Fibroblast of upper back skin (primary cell): ENCODE results near the gene MT2A.
"Not testable (repeated sequence)": the region's sequence is repeated elsewhere in the genome, so short reads cannot be mapped to it uniquely, and the experiment has no call there.

Experiments used
- DNase-seq: peaks from one replicate; pipeline ENCODE4 v3.0.0-alpha.2; 2013

MT2A gene

DNA sequence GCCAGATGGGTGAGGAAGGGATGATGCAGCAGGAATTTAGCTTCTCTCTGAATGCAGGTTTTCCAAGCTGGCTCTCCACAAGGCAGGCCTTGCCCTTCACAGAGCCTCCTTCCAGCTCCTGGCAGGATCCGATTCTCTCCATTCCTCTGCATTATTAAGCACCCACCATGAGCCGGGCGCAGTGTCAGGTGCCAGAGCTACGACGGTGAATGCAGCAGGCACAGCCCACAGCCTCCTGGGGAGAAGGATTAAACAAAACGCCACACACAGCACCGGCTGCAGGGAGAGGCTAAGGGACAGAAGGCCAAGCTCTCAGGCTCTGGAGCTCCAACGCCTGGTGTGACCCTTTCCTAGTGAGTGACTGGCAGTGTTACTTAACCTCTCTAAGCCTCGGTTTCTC lies 7.1 kb upstream of the MT2A start:
- no peak for DNase-seq

DNA sequence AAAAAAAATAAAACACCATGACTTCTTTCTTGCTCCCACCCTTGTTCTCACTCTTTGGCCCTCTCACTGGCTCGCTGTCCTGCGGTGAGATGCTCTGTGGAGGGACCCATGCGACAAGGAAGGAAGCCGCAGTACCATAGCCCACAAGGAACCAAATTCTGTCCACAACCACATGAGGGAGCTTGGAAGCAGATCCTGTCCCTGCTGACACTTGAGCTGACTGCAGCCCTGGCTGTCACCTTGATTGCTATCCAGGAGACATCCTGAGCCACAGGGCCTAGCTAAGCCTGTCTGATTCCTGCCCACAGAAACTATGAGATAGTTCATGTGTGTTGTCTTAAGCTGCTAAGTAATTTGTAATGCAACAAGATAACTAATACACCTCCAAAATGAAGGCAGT lies 4.8 kb upstream of the MT2A start:
- DNase-seq = peak; percentile 43

DNA sequence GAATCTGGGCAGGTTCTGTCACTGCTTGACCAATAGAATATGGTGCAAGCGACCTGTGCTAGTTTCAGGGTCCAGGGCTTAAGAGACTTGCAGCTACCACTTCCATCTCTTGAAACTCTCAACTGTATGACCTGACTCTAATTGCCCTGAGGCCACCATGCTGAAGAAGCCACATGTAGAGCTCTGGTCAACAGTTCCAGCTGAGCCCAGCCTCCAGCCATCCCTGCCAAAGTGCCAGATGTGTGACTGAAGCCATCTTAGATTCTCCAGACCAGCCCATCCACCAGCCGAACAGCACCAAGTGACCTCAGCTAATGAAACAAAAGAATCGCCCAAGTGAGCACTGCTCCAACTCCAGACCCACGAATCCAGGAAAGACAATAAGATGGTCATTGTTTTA lies 3.4 kb upstream of the MT2A start:
- no peak for DNase-seq

DNA sequence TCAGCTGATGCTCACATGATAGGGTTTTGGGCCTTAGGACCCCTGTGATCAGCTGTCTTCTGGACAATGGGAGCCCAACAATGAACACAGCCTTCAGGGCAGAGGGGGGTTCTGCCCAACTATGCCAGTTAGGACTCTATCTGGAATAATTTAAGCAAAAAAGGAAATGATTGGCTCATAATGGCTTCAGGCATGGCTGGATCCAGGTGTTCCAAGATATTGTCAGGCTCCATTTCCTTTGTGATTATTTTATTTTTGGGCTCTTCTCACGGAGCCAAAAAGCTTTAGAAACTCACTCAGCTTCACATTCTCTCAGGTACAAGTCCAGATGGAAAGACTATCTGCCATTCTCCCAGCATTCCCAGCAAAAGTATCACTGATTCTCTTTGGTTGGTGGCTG lies 2.9 kb upstream of the MT2A start:
- no peak for DNase-seq

DNA sequence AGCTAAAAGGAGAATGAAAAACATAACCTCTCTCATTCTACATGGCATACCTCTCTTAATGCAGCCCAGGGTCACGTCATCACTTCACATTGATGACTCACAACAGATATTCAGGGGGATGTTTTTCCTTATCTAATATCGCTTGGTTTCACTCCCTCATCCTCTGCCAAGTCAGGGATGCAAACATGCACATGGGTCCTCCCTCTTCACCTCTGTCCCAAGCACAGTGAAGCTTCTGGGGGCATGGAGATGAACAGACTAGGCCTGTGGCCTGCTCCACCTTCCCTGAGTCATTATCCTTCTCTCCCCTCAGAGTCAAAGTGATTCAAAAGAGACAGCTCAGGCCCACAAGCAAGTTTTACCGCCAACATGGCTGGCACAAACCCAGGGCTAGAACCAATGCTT lies 2.3 kb upstream of the MT2A start:
- DNase-seq = peak; percentile 83

DNA sequence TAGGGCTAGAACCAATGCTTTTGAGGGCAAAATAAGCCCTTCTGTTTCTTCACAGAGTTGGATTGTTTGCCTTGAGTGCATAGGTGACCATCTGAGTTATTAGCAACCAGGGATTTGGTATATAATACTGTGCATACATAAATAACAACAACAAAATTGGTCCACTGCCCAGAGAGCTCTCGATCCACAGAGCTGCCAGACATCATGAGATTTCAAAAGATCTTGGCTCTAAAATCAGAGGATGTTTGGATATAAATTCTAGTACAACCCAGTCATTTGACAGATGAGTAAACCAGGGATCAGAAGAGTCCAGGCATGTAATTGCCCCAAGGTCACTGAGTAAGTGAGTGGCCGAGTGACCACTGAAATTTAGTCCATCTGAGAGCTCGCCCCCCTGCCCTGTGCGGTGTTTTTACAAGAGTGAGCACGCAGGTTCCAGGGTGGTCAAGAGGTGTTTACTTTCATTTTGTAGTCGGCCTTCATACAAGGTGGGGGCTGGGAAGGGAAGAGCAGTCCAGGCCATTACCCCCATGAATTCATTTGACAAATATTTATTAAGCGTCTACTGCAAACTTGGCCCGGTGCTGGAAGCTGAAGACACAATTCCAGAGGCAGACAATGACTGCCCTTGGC lies 1.8 kb upstream of the MT2A start:
- DNase-seq = peak; percentile 69

DNA sequence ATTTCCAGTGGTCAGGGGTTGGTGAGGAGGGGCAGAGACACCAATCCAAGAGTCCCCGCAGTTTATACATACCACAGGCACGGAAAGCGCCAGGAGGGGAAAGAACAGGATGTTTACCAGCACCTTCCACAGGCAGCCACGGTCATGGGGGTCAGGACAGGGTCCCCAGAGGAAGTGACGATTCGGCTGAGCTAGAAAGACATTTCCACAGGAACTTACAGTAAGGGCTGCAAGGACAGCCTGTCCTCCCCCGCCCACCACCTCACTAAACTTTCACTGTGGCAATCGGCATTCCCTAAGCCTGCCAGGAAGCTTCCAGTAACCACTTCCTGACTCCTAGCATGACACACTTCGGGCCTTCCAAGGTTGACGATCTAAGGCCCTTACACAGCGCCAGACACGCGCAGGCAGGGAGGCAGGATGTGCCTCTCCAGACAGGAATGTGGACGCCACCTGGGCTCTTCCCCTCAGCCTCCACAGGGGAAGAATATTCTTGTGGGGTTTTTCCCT lies 1.2 kb upstream of the MT2A start:
- DNase-seq = peak; percentile 99

DNA sequence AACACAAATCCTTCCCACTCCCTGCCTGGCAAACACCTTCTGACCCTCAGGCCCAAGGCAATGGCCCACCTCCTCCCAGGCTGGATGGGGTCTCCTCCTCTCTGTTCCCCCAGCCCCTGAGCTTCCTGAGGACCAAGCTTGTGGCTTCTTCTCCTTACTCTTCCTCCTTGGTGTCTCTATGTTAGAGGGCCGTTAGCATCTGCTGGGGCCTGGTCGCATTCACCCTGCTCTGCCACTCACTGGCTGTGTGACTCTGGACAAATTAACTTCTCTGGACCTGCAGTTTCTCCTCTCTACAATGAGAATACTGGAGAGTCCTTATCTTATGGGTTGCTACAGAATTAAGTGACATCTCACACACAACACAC lies 725 bp upstream of the MT2A start:
- no peak for DNase-seq

DNA sequence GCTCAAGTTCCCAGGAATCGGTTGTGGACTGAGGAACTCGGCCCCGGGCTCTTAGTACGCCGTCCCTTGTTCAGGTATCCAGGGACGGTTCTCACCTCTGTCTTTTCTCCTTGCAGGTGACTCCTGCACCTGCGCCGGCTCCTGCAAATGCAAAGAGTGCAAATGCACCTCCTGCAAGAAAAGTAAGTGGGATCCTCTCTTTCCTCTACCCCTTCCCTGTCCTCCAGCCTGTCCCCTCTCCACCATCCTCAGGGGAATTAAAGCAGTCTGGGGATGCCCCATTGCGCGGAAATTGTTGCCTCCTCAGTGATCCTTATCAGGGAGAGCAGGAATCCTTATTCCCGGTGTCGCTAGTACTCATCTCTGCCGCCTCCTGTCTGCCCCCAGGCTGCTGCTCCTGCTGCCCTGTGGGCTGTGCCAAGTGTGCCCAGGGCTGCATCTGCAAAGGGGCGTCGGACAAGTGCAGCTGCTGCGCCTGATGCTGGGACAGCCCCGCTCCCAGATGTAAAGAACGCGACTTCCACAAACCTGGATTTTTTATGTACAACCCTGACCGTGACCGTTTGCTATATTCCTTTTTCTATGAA lies 585 bp downstream of the MT2A start:
- no peak for DNase-seq

DNA sequence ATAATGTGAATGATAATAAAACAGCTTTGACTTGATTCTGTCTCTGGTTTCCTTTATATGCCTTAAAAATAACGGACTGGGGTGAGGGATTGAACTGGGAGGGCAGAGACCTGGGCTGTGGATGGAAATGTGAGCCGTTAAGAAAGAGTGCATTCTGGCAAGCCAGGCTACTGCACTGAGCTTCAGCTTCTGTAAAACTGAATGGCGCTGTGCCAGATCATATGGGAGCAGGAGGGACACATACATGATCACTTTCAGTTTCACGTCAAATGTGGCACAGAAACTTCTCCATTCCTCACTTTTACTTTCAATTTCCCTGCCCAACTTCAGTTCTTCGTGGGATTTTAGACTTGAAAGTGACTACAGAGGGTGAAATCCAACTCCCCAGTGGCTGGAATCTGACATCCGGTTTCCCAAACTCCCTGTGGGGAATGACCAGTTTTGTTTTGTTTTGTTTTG lies 1.1 kb downstream of the MT2A start:
- peak; percentile 80 for DNase-seq

DNA sequence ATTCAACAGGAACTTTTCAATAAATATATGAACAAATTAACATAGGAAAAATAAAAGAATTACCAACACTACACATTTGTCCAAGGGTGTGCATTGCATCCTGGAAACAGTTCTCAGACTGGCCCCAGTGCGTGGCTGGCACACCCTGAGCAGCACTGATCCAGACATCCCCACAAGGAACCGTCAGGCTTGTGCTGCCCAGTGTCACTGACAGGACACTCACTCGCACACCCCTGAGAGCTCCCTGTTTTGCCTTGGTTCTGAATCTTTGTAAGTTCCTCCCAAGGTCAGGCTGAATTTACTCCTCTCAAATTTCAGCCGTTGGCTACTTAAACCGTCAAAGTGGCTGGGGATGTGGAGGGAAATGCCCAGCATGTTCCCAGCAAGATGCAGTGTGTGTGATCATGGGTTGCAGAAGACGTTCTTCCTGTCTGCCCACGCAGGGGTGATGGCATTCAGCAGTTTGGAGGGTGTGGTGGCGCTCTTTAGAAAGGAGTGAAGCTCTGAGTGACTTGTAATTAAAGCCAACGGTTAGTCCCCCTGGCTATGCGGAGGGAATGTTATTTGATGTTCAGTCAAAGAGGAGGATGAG lies 1.7 kb downstream of the MT2A start:
- DNase-seq = peak; percentile 43

DNA sequence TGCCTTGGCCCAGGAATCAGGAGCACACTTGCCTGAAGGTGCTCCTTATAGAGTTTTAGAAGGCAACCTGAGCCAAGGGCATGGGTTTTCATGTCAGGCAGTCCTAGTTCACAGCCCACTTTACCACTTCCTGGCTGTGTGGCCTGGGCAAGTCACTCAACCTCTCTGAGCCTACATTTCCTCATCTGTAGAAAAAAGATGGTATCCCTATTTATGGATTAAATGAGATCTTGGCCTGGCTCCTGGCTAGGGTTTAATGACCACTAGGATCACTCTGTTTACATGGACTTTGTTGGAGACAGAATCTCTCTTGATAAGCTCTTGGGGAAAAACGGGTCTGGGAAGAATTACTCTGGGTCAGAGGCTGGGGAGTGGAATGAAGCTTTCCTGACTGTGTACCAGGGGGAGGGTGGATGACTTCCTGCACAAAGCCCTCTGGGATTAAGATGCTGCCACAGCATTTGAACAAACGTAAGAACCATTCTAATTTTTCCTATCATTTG lies 2.3 kb downstream of the MT2A start:
- no peak for DNase-seq

DNA sequence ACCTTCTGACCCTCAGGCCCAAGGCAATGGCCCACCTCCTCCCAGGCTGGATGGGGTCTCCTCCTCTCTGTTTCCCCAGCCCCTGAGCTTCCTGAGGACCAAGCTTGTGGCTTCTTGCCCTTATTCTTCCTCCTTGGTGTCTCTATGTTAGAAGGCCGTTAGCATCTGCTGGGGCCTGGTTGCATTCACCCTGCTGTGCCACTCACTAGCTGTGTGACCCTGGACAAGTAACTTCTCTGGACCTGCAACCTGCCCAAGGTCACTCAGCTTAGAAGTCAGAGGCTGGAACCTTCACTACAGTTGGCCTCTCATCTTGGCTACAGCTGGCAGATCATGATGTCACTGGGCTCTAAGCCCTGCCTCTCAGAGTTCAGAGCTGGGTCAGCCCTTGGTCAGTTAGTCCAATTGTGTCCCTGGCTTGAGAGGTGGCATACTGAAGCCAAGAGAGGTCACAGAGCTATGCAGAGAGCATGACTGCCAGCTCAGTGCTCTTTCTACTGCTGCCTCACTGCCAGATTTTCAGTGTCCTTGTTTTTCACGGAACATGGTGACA lies 3.0 kb downstream of the MT2A start:
- DNase-seq = no peak

DNA sequence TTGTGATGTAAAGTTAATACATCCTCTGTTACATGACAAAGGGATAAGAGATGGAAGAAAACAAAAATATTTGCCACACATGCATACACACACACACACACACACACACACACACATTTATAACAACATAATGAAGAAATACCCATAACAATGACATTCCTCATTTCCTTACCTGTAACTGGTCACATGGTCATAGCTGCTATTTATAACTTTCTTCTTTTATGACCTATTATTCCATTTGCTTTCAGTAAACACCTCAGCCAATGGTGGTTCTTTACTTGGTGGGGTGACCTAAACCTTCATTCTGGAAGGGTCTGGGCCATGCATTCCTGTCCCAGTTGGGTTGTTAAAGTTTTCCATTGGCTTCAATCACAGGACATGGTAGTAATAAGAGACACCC lies 5.3 kb downstream of the MT2A start:
- no peak for DNase-seq

DNA sequence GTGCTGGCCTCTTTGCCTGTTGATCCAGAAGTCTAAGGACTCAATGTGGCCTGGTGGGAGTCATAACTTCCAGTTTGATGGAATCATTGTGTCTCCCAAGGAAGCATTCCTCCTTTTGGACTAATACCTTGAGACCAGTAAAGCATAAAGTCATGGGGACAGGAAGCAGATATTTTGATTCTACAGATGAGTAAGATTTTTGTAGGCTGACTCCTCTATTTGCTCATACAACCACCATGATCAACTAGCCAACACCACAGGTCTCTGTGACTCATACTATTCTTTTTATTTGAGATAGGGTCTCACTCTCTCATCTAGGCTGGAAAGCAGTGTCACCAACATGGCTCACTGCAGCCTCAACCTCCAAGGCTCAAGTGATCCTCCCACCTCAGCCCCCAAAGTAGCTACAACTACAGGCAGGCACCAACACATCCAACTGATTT lies 6.2 kb downstream of the MT2A start:
- peak; percentile 77 for DNase-seq

DNA sequence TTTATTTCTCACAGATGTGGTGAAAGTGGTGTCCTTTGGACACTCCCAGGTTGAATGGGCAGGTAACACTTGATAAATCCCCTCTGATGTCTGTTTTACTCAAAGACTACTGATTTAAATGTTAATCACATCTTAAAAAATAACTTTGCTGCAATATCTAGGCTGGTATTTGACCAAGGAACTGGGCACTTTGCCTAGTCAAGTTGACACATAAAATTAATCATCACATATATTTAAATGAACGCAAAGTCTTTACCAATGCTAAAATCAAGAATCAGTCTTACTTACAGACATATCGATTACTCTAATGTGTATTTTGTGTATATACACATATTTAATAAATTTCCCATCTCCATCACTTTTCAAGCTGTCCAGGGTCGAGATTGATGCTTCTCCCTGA lies 7.0 kb downstream of the MT2A start:
- DNase-seq = no peak

DNA sequence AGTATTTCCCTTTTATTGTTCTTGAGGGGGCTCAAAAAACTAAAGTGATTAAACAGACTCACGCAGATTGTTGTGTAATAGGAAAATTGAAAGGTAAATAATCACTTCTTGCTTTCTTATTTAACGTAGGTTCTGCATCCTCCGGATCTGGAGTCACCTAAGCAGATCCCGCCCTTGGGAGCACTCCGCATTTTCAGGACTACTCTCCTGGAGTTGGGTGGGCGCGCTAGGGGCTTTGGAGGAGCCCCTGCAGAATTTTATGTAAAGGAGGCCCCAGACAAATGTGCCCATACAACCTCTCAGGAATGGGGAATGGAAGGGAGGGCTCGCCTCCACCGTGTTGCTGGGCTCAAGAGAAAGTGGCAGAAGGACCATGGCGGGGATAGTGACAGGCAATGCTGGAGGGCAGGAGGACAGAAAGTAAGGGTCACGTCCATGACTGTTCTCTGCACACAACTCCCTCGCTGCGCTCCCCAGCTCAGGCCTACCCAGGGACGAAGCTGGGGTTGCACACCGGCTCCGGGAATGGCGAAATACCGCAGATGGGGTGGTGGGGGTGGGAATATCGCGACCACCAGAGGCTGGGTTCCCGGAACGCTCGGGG lies 8.3 kb downstream of the MT2A start:
- DNase-seq = no peak

DNA sequence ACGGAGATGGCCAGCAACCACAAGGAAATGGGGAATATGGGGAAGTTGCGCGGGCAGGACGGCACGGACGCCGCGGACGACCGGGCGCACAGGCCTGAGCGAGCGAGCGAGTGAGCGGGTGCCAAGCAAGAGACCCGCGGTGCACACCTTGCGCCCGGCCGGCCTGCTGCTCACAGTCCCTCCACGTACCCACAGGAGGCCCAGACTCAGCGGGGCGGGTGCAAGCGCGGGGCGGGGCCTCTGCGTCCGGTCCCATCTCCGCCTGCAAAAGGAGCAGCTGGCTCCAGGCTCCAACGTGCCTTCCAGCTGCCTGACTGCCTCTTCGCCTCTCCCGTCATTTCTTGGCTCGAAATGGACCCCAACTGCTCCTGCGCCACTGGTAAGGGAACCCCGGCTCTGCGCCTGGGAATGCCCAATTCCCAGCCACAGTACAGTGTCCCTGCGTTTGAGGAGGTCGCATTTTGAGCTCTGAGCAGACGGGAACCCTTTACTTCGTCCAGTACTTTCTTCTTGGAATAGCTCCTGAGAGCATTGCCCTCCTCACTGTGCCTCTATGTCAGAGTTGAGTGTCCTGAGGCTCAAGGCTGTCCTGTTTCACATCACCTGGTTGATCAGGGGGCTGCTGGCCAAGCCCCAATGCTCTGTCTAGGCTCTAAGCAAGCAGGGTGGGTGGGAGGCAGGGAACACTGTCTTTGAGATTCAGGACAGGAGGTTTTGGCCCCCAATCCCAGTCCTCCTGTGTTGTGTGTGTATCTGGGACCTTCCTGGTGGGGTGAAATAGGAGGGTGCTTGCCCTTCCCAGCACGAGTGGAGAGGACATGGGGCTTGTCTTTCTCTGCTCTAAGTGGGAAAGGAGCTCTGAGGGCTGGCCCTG lies 9.1 kb downstream of the MT2A start:
- peak; percentile 59 for DNase-seq

DNA sequence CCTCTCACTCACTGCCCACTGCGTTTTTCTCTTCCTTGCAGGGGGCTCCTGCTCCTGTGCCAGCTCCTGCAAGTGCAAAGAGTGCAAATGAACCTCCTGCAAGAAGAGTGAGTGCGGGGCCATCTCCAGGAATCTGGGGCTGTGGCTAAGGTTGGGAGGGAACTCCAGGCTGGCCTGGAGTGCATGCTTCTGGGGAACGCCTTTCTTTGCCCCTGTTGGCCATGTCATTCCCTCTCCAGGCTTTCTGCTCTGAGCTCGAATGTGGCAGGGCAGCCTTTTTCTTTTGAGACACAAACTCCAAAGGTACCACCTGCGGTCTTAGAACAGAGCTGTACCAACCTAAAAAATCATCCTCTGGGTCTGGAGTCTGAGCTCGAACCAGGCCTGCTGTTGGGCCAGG lies 9.8 kb downstream of the MT2A start:
- no peak for DNase-seq

DNA sequence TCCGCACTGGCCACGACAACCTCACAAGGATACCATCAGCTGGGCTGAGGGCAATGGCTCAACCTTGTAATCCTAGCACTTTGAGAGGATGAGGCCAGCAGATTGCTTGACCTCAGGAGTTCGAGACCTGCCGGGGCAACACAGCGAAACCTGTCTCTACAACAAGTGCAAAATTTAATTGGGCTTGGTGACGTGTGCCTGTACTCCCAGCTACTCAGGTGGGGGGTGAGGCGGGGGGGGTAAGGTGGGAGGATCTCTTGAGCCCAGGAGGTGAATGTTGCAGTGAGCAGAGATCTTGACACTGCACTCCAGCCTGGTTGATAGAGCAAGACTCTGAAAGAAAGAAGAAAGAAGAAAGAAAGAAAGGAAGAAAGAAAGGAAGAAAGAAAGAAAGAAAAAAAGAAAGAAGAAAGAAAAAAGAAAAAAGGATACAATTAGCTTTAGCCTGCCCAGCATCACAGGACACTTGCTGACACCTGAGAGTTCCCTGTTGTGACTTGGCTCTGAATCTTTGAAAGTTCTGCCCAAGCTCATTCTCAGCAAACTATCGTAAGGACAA lies 12.0 kb downstream of the MT2A start:
- DNase-seq = no peak

DNA sequence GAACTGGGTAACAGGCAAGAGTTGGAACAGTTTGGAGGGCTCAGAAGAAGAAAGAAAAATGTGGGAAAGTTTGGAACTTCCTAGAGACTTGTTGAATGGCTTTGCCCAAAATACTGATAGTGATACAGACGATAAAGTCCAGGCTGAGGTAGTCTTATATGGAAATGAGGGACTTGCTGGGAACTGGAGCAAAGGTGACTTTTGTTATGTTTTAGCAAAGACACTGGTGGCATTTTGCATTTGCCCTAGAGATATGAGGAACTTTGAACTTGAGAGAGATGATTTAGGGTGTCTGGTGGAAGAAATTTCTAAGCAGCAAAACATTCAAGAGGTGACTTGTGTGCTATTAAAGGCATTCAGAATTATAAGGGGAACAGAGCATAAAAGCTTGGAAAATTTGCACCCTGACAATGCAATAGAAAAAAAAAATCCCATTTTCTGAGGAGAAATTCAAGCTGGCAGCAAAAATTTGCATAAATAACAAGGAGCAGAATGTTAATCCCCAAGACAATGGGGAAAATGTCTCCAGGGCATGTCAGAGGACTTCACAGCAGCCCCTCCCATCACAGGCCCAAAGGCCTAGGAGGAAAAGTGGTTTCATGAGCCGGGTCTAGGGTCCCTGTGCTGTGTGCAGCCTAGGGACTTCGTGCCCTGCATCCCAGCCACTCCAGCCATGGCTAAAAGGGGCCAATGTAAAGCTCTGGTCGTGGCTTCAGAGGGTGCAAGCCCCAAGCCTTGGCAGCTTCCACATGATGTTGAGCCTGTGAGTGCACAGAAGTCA lies 13.5 kb downstream of the MT2A start:
- not testable (repeated sequence) for DNase-seq
